ACC112 (cell line): ENCODE results near the gene TBC1D3E.
"Not testable (repeated sequence)": the region's sequence is repeated elsewhere in the genome, so short reads cannot be mapped to it uniquely, and the experiment has no call there.

Experiments used
- H2AFZ ChIP-seq: fragments of 200-600 bp; sonication (generic); one replicate; pipeline ENCODE4 v1.6.0; 2017; ENCODE audit warnings: antibody characterized with exemption, low read length; ENCODE audit not compliant: unreplicated experiment
- H3K27ac ChIP-seq: fragments of 200-600 bp; sonication (generic); 2 replicates; pipeline ENCODE4 v1.5.1; 2014; ENCODE audit warnings: low read depth, mild to moderate bottlenecking, antibody characterized with exemption, low read length, moderate library complexity
- H3K27me3 ChIP-seq: fragments of 200-600 bp; sonication (generic); 2 replicates; pipeline ENCODE4 v1.6.1; 2014; ENCODE audit warnings: mild to moderate bottlenecking, antibody characterized with exemption, low read length, moderate library complexity, mixed read lengths; ENCODE audit not compliant: insufficient read depth
- H3K36me3 ChIP-seq: fragments of 200-600 bp; sonication (generic); 2 replicates; pipeline ENCODE4 v1.6.1; 2016; ENCODE audit warnings: mild to moderate bottlenecking, antibody characterized with exemption, low read length, moderate library complexity, mixed read lengths; ENCODE audit not compliant: insufficient read depth
- H3K4me1 ChIP-seq: fragments of 200-600 bp; sonication (generic); one replicate; pipeline ENCODE4 v1.6.1; 2016; ENCODE audit warnings: low read length, mixed read lengths; ENCODE audit not compliant: insufficient read depth, unreplicated experiment, control insufficient read depth
- H3K4me3 ChIP-seq: fragments of 200-600 bp; sonication (generic); 2 replicates; pipeline ENCODE4 v1.5.1; 2014; ENCODE audit warnings: mild to moderate bottlenecking, low read depth, low read length
- H3K79me2 ChIP-seq: fragments of 200-600 bp; sonication (generic); one replicate; pipeline ENCODE4 v1.6.0; 2016; ENCODE audit warnings: low read length; ENCODE audit not compliant: control insufficient read depth, unreplicated experiment, insufficient read depth

The TBC1D3E gene

GRCh38 chr17:38127651-38128050 is at the start of gene TBC1D3E:
Gene TBC1D3E (plus strand): TSS chr17:38127951. CDS start chr17:38129496, 1,545 bp downstream.
- not testable (repeated sequence) for H2AFZ ChIP-seq, H3K4me3 ChIP-seq, H3K4me1 ChIP-seq, H3K79me2 ChIP-seq, H3K36me3 ChIP-seq, H3K27ac ChIP-seq, H3K27me3 ChIP-seq

GRCh38 chr17:38087344-38087743 is 40.4 kb upstream of the TBC1D3E start:
- H3K27ac ChIP-seq, H3K4me1 ChIP-seq, H3K36me3 ChIP-seq, H3K4me3 ChIP-seq, H3K79me2 ChIP-seq, H3K27me3 ChIP-seq, H2AFZ ChIP-seq: not testable (repeated sequence)

- H3K79me2 ChIP-seq, H3K27ac ChIP-seq, H3K27me3 ChIP-seq, H3K36me3 ChIP-seq, H3K4me1 ChIP-seq, H3K4me3 ChIP-seq, H2AFZ ChIP-seq: not testable (repeated sequence)
These were observed 39.6 kb upstream of the TBC1D3E start for GRCh38 chr17:38088120-38088519.

GRCh38 chr17:38094059-38094694 is 33.6 kb upstream of the TBC1D3E start:
- H3K27ac ChIP-seq, H3K4me1 ChIP-seq, H3K27me3 ChIP-seq, H3K36me3 ChIP-seq, H2AFZ ChIP-seq, H3K79me2 ChIP-seq, H3K4me3 ChIP-seq: not testable (repeated sequence)

- not testable (repeated sequence) for H3K4me1 ChIP-seq, H2AFZ ChIP-seq, H3K27ac ChIP-seq, H3K27me3 ChIP-seq, H3K36me3 ChIP-seq, H3K4me3 ChIP-seq, H3K79me2 ChIP-seq
These were observed 28.5 kb upstream of the TBC1D3E start for GRCh38 chr17:38099262-38099661.

- not testable (repeated sequence) for H3K4me1 ChIP-seq, H3K27me3 ChIP-seq, H3K36me3 ChIP-seq, H3K27ac ChIP-seq, H3K4me3 ChIP-seq, H2AFZ ChIP-seq, H3K79me2 ChIP-seq
These were observed 7.9 kb upstream of the TBC1D3E start for GRCh38 chr17:38119829-38120228.

- H3K27me3 ChIP-seq, H3K79me2 ChIP-seq, H3K4me3 ChIP-seq, H2AFZ ChIP-seq, H3K4me1 ChIP-seq, H3K27ac ChIP-seq, H3K36me3 ChIP-seq: not testable (repeated sequence)
These were observed 7.1 kb downstream of the TBC1D3E start for GRCh38 chr17:38134860-38135259.
